ENCODE data around the gene A3GALT2. TPM values are rescaled to one million over a fixed set of nuclear protein-coding genes. Genes with fewer than 3 reads are reported as not detected.

Gene A3GALT2
- total and polyA plus RNA-seq, 4 donors = not detected

DNA sequence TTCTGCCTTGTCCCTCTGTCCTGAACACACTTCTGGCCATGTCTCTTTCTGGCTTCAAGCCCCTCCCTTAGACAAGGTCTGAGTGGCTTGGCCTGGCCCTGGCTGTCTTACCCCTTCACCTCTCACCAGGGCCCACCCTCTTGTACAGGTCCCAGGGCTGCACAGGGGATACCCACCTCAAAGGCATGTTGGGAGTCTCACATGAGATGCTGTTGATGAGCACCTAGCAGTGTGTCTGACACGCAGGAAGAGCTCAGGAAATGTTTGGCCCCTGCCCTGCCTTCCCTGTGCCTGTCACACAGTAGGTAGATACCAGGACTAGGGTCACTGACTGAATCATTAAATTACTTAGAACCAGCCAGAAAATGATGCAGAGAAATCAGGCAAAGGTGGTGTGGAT lies 48.0 kb downstream of the A3GALT2 start:
- Histone ChIP-seq H3K27ac (ENCODE audit: low read depth in 1 of 2, low read length in 2 of 2) (no peak overlapping the region), H3K4me1 (ENCODE audit: control insufficient read depth in 4 of 4, insufficient read depth in 4 of 4, low read length in 3 of 4) (no peaks in the 10 kb centered on the region), H3K27me3 (ENCODE audit: control insufficient read depth in 4 of 4, insufficient read depth in 4 of 4, low read length in 3 of 4) (no peaks in the 10 kb centered on the region), H3K9me3 (ENCODE audit: control insufficient read depth in 4 of 4, low read length in 3 of 4) (no peaks in the 10 kb centered on the region), H3K9ac (ENCODE audit: low read depth in 1 of 2, low read length in 2 of 2) (no peak overlapping the region), H3K36me3 (ENCODE audit: control insufficient read depth in 4 of 4, insufficient read depth in 3 of 4, low read depth in 1 of 4, low read length in 3 of 4) (peaks cover 0 to 16% (median 9%) of the 10 kb centered on the region in 4 donors), H3K4me3 (ENCODE audit: low read depth in 1 of 3, low read length in 3 of 3) (no peak overlapping the region)
- WGBS = 88% methylated on average over 1 of the region's 1 CpG
- TF ChIP-seq, protein P1, sequence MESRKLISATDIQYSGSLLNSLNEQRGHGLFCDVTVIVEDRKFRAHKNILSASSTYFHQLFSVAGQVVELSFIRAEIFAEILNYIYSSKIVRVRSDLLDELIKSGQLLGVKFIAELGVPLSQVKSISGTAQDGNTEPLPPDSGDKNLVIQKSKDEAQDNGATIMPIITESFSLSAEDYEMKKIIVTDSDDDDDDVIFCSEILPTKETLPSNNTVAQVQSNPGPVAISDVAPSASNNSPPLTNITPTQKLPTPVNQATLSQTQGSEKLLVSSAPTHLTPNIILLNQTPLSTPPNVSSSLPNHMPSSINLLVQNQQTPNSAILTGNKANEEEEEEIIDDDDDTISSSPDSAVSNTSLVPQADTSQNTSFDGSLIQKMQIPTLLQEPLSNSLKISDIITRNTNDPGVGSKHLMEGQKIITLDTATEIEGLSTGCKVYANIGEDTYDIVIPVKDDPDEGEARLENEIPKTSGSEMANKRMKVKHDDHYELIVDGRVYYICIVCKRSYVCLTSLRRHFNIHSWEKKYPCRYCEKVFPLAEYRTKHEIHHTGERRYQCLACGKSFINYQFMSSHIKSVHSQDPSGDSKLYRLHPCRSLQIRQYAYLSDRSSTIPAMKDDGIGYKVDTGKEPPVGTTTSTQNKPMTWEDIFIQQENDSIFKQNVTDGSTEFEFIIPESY (IDR thresholded peaks at IDR 0.05) = no peak
- no peak for TF ChIP-seq HNF4A (conservative IDR thresholded peaks at IDR 0.05)
- no peak for TF ChIP-seq SP1 (IDR thresholded peaks at IDR 0.05)
- TF ChIP-seq FOXA1 (IDR thresholded peaks at IDR 0.05) = no peak
- no peak for TF ChIP-seq TAF1 (conservative IDR thresholded peaks at IDR 0.05)
- TF ChIP-seq RAD21 (IDR thresholded peaks at IDR 0.05) = no peak
- TF ChIP-seq YY1 (IDR thresholded peaks at IDR 0.05) = no peak
- TF ChIP-seq RXRA (IDR thresholded peaks at IDR 0.05) = no peak
- TF ChIP-seq, protein P2, sequence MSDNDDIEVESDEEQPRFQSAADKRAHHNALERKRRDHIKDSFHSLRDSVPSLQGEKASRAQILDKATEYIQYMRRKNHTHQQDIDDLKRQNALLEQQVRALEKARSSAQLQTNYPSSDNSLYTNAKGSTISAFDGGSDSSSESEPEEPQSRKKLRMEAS (IDR thresholded peaks at IDR 0.05) = no peak
- TF ChIP-seq, protein P3, sequence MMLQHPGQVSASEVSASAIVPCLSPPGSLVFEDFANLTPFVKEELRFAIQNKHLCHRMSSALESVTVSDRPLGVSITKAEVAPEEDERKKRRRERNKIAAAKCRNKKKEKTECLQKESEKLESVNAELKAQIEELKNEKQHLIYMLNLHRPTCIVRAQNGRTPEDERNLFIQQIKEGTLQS (IDR thresholded peaks at IDR 0.05) = no peak
- TF ChIP-seq HNF4G (IDR thresholded peaks at IDR 0.05) = no peak
- TF ChIP-seq NR2F2 (IDR thresholded peaks at IDR 0.05) = no peak
- no peak for TF ChIP-seq FOXA2 (IDR thresholded peaks at IDR 0.05)
- no peak for TF ChIP-seq EGR1 (IDR thresholded peaks at IDR 0.05; ENCODE audit: low read depth in 2 of 2)
- TF ChIP-seq JUND (IDR thresholded peaks at IDR 0.05) = no peak
- TF ChIP-seq CTCF (IDR thresholded peaks at IDR 0.05; ENCODE audit: low read depth, low read length, missing input control) = no peak
- no peak for DNase-seq (ENCODE audit: low spot score)

DNA sequence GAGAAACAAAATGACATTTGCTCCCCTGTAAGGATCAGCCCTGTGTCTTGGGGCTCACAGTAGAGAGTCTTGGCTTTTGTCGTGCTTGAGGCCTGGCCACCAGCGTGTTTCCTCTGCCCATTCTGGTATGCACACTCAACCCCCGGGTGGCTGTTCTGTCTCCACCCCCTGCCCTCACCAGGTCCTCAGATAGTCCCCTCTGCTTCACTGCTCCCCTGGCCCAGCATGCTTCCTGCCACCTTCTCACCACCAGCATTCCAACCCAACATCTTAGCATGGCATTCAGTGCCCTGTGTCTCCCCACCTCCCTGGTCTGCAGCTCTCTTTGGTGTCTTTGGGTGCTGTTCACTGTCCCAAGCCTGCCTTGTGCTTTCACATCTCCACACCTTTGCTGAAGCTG lies 48.4 kb downstream of the A3GALT2 start:
- Histone ChIP-seq H3K27me3 (ENCODE audit: control insufficient read depth in 4 of 4, insufficient read depth in 4 of 4, low read length in 3 of 4) (no peaks in the 10 kb centered on the region), H3K9me3 (ENCODE audit: control insufficient read depth in 4 of 4, low read length in 3 of 4) (no peaks in the 10 kb centered on the region), H3K9ac (ENCODE audit: low read depth in 1 of 2, low read length in 2 of 2) (no peak overlapping the region), H3K4me3 (ENCODE audit: low read depth in 1 of 3, low read length in 3 of 3) (no peak overlapping the region), H3K27ac (ENCODE audit: low read depth in 1 of 2, low read length in 2 of 2) (no peak overlapping the region), H3K36me3 (ENCODE audit: control insufficient read depth in 4 of 4, insufficient read depth in 3 of 4, low read depth in 1 of 4, low read length in 3 of 4) (peaks cover 0 to 12% (median 8%) of the 10 kb centered on the region in 4 donors), H3K4me1 (ENCODE audit: control insufficient read depth in 4 of 4, insufficient read depth in 4 of 4, low read length in 3 of 4) (no peaks in the 10 kb centered on the region)
- TF ChIP-seq YY1 (IDR thresholded peaks at IDR 0.05) (no peak), HNF4G (IDR thresholded peaks at IDR 0.05) (no peak), RXRA (IDR thresholded peaks at IDR 0.05) (no peak), CTCF (IDR thresholded peaks at IDR 0.05; ENCODE audit: low read depth, low read length, missing input control) (no peak), RAD21 (IDR thresholded peaks at IDR 0.05) (no peak), TAF1 (conservative IDR thresholded peaks at IDR 0.05) (no peak), FOXA2 (IDR thresholded peaks at IDR 0.05) (no peak), NR2F2 (IDR thresholded peaks at IDR 0.05) (no peak), HNF4A (conservative IDR thresholded peaks at IDR 0.05) (no peak), SP1 (IDR thresholded peaks at IDR 0.05) (no peak), REST (IDR thresholded peaks at IDR 0.05) (no peak), GABPA (IDR thresholded peaks at IDR 0.05 in 1 of 2, conservative IDR thresholded peaks at IDR 0.05 in 1 of 2) (no peak), JUND (IDR thresholded peaks at IDR 0.05) (no peak)
- TF ChIP-seq, protein P2 (IDR thresholded peaks at IDR 0.05) = no peak
- TF ChIP-seq, protein P1 (IDR thresholded peaks at IDR 0.05) = no peak
- TF ChIP-seq, protein P3 (IDR thresholded peaks at IDR 0.05) = no peak
- no peak for DNase-seq (ENCODE audit: low spot score)
- 74% methylated on average over 3 of the region's 3 CpGs for WGBS
